ENCODE measurements around the gene ZNF532. TPM values are rescaled to one million over a fixed set of nuclear protein-coding genes. Genes with fewer than 3 reads are reported as not detected.

The ZNF532 gene
- total and polyA plus RNA-seq, 2 donors from 2014 or later, result 5.7 to 76.3 TPM

DNA sequence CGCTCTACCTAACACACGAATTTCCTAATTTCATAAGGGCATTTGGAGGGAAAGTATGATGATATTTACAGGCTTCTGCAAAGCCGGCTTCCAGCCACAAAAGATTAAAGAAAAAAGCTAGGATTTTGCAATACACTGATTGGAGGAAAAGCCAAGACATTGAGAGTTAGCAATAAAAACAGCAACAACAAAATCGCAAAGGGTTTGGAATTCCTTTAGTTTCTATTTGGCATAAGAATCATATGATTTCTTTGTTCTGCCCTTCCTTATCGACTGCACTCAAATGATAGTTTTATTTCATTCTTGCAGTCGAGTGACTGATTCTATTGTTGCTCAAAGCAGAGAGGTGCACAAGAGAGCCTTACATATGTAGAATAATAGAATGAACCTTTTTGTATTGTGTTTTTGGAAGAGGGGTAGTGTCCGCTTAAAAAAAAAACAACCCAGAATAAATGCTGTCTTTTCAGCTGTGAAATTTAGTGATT is 3.9 kb upstream of the ZNF532 start:
- TF ChIP-seq, protein P1, sequence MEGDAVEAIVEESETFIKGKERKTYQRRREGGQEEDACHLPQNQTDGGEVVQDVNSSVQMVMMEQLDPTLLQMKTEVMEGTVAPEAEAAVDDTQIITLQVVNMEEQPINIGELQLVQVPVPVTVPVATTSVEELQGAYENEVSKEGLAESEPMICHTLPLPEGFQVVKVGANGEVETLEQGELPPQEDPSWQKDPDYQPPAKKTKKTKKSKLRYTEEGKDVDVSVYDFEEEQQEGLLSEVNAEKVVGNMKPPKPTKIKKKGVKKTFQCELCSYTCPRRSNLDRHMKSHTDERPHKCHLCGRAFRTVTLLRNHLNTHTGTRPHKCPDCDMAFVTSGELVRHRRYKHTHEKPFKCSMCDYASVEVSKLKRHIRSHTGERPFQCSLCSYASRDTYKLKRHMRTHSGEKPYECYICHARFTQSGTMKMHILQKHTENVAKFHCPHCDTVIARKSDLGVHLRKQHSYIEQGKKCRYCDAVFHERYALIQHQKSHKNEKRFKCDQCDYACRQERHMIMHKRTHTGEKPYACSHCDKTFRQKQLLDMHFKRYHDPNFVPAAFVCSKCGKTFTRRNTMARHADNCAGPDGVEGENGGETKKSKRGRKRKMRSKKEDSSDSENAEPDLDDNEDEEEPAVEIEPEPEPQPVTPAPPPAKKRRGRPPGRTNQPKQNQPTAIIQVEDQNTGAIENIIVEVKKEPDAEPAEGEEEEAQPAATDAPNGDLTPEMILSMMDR (IDR thresholded peaks at IDR 0.05; ENCODE audit: borderline replicate concordance, extremely low read depth, insufficient read depth), result no peak
- intact Hi-C loops (cut with DNase I), result no loop called here
- Histone ChIP-seq H3K4me3 (ENCODE audit: low read length in 3 of 3) (no peak overlapping the region), H3K9ac (ENCODE audit: low read length in 3 of 3) (no peak overlapping the region), H3K27ac (ENCODE audit: low read depth in 2 of 2, low read length in 2 of 2) (peak overlapping the region in 1 of 2 donors; percentile 57), H3K27me3 (ENCODE audit: control insufficient read depth, insufficient read depth, low read length) (no peaks in the 10 kb centered on the region), H3K9me3 (ENCODE audit: control insufficient read depth in 2 of 3, insufficient read depth in 1 of 3, low read length in 3 of 3) (no peaks in the 10 kb centered on the region), H3K4me1 (ENCODE audit: control insufficient read depth in 2 of 3, insufficient read depth in 2 of 3, low read depth in 1 of 3, low read length in 3 of 3) (peaks cover 13 to 23% (median 13%) of the 10 kb centered on the region in 3 donors), H3K36me3 (ENCODE audit: control insufficient read depth in 2 of 3, insufficient read depth in 3 of 3, low read length in 3 of 3) (no peaks in the 10 kb centered on the region)
- DNase-seq (peak in 2 of 5 donors; percentile 34 to 48), FAIRE-seq (no peak)

DNA sequence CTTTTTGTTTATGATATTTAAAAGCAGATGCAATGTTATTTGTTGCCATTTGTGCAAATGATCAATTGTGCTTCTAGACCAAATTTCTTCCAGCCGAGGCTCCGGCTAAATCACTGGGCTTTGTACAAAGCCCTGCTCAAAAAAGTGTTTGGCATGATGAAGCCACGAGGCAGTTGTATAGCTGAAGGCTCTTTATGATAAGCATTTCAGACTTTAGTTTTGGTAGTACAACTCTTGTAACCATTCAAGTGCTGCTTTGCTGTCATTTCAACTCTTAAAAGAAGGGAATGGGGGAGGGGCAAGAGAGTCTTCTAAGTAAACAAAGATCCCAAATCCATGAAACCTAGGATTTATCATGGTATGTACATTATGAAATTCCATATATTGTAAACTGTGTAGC is 3.3 kb upstream of the ZNF532 start:
- intact Hi-C loops (cut with DNase I), result no loop called here
- Histone ChIP-seq H3K4me3 (ENCODE audit: low read length in 3 of 3) (no peak overlapping the region), H3K9ac (ENCODE audit: low read length in 3 of 3) (no peak overlapping the region), H3K27me3 (ENCODE audit: control insufficient read depth, insufficient read depth, low read length) (no peaks in the 10 kb centered on the region), H3K9me3 (ENCODE audit: control insufficient read depth in 2 of 3, insufficient read depth in 1 of 3, low read length in 3 of 3) (no peaks in the 10 kb centered on the region), H3K27ac (ENCODE audit: low read depth in 2 of 2, low read length in 2 of 2) (no peak overlapping the region), H3K36me3 (ENCODE audit: control insufficient read depth in 2 of 3, insufficient read depth in 3 of 3, low read length in 3 of 3) (no peaks in the 10 kb centered on the region), H3K4me1 (ENCODE audit: control insufficient read depth in 2 of 3, insufficient read depth in 2 of 3, low read depth in 1 of 3, low read length in 3 of 3) (peaks cover 13 to 27% (median 18%) of the 10 kb centered on the region in 3 donors)
- no peak for FAIRE-seq
- DNase-seq, result peak in 2 of 5 donors; percentile 34 to 47
- TF ChIP-seq, protein P1 (IDR thresholded peaks at IDR 0.05; ENCODE audit: borderline replicate concordance, extremely low read depth, insufficient read depth), result no peak

DNA sequence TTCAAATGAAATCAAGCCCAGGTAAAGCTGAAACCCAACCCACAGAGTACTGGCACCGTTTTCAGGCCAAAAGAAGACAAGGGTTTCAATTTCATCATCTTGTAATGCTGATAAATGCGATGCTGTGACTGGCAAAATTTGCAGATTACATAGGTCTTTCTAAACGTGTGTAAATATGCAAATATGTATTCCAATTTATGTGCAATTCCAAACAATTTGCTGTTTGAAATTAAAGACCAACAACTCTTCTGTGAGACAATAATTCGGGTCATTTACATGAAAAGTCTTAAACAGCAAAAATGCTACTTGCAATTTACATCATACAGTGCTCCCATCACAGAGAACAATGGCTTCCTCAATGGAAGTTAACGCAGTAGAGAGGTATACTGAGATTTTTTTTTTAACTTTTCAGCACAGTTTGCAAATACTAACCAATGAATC is 2.8 kb upstream of the ZNF532 start:
- peak overlapping the region in 1 of 3 donors; percentile 50 for H3K9ac ChIP-seq (ENCODE audit: low read length in 3 of 3)
- FAIRE-seq (no peak), DNase-seq (peak in 1 of 5 donors; percentile 16)
- no peak overlapping the region for H3K27ac ChIP-seq (ENCODE audit: low read depth in 2 of 2, low read length in 2 of 2)
- no peaks in the 10 kb centered on the region for H3K36me3 ChIP-seq (ENCODE audit: control insufficient read depth in 2 of 3, insufficient read depth in 3 of 3, low read length in 3 of 3)
- peaks cover 17 to 29% (median 22%) of the 10 kb centered on the region in 3 donors for H3K4me1 ChIP-seq (ENCODE audit: control insufficient read depth in 2 of 3, insufficient read depth in 2 of 3, low read depth in 1 of 3, low read length in 3 of 3)
- no peaks in the 10 kb centered on the region for H3K9me3 ChIP-seq (ENCODE audit: control insufficient read depth in 2 of 3, insufficient read depth in 1 of 3, low read length in 3 of 3)
- intact Hi-C loops (cut with DNase I), result no loop called here
- no peaks in the 10 kb centered on the region for H3K27me3 ChIP-seq (ENCODE audit: control insufficient read depth, insufficient read depth, low read length)
- TF ChIP-seq, protein P1 (IDR thresholded peaks at IDR 0.05; ENCODE audit: borderline replicate concordance, extremely low read depth, insufficient read depth), result no peak
- H3K4me3 ChIP-seq (ENCODE audit: low read length in 3 of 3), result no peak overlapping the region
